HUES48 (cell line): Measurements from ENCODE around the gene NUAK1.

Experiments
- H3K27ac ChIP-seq: one replicate; pipeline ENCODE4 v1.7.0; 2013; ENCODE audit warnings: low read depth, low read length, inconsistent platforms
- H3K27me3 ChIP-seq: 2 replicates; pipeline ENCODE4 v1.6.1; 2013; ENCODE audit warnings: mild to moderate bottlenecking, low read length; ENCODE audit not compliant: control insufficient read depth, insufficient read depth
- H3K36me3 ChIP-seq: 2 replicates; pipeline ENCODE4 v1.6.1; 2013; ENCODE audit warnings: low read length; ENCODE audit not compliant: control insufficient read depth, insufficient read depth
- H3K4me1 ChIP-seq: 2 replicates; pipeline ENCODE4 v1.6.1; 2013; ENCODE audit warnings: mild to moderate bottlenecking, low read length; ENCODE audit not compliant: control insufficient read depth, insufficient read depth
- H3K4me3 ChIP-seq: 2 replicates; pipeline ENCODE4 v1.5.1; 2013; ENCODE audit warnings: mild to moderate bottlenecking, low read depth, low read length
- H3K9ac ChIP-seq: 2 replicates; pipeline ENCODE4 v1.6.1; 2013; ENCODE audit warnings: mild to moderate bottlenecking, low read depth, low read length, moderate library complexity
- H3K9me3 ChIP-seq: 2 replicates; pipeline ENCODE4 v1.6.1; 2013; ENCODE audit warnings: low read length; ENCODE audit not compliant: control insufficient read depth, insufficient read depth

NUAK1 gene

DNA sequence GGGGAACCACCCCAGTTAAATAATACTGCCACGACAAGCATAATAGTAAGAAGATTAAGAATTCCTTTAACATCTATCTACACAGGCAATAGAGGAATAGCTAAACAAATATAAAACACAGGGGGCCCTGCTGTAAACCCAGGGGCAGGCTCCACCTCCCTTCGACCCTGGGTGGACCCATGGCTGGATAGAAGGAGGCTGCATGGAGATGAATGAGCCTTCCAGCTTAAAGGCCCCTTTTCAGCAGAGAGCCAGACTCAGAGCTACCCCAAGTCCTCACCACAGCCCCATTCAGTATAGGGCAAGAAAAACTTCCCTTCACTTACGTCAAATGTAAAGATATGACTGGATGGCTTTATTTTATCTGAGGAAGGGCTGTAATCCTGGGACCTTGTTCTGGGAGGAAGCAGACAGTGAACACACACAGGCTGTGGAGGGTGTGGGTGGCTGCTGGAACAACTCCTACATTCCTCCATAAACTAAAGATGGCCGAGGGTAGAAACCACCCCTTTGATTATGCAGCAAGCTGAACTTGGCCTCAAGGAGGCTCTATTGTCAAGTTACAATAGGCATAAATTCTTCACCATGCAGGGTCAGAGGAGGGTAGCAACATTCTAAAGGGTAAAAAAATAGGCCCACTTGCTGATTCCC lies 30.4 kb downstream of the NUAK1 start:
- H3K4me3 ChIP-seq, result peak overlapping the region; percentile 36; the same call in 1 of the 2 replicates
- no peaks in the 10 kb centered on the region for H3K27me3 ChIP-seq
- no peaks in the 10 kb centered on the region for H3K9me3 ChIP-seq
- H3K36me3 ChIP-seq, result no peaks in the 10 kb centered on the region
- peak overlapping the region; percentile 97 for H3K27ac ChIP-seq
- H3K9ac ChIP-seq, result peak overlapping the region; percentile 39; the same call in 1 of the 2 replicates
- H3K4me1 ChIP-seq, result peaks cover 68% of the 10 kb centered on the region

DNA sequence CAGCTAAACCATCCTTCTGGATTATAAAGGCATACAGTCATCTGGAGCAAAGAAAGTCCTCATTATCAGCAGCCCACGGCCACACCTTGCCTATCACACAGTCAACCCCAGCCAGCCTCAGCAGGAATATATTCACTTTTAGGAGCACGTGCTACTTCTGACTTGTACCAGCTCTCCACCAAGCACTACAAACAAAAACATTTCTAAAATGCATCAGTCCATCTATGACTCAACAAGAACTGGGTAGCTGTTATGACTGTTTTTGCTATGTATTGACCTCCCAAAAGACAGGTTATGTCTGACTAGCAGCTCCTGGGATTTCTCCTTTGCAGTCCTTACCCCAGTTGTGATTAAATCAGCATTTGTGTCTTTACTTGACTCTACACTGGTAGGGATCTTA lies 31.2 kb downstream of the NUAK1 start:
- no peaks in the 10 kb centered on the region for H3K27me3 ChIP-seq
- H3K9me3 ChIP-seq, result no peaks in the 10 kb centered on the region
- peak overlapping the region; percentile 35; the same call in 1 of the 2 replicates for H3K9ac ChIP-seq
- peaks cover 61% of the 10 kb centered on the region for H3K4me1 ChIP-seq
- peak overlapping the region; percentile 97 for H3K27ac ChIP-seq
- 0 out of 2 replicates have a peak, but pooled peaks cover 2% of the 10 kb centered on the region for H3K36me3 ChIP-seq
- no peak overlapping the region for H3K4me3 ChIP-seq

DNA sequence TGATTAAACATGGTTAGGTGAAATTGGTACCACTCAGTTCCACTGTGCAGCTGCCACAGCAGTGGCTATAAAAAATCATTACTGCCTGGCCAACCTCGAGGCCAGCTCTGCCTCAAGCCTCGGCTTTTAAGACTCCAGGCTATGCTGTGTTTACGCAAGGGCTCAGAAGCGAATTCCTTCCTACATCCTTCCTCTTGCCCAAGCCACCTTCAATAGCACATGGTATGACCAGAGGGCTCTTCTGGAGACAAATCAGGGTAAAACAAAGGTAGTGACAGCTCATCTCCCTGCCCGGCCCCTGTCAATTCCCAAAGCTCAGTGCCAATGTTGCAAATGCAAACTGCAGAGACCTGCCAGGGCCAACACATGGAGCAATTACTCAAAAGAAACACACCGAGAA lies 31.9 kb downstream of the NUAK1 start:
- H3K27ac ChIP-seq, result peak overlapping the region; percentile 32
- peaks cover 54% of the 10 kb centered on the region for H3K4me1 ChIP-seq
- H3K9ac ChIP-seq, result no peak overlapping the region
- H3K4me3 ChIP-seq, result no peak overlapping the region
- no peaks in the 10 kb centered on the region for H3K27me3 ChIP-seq
- 0 out of 2 replicates have a peak, but pooled peaks cover 2% of the 10 kb centered on the region for H3K36me3 ChIP-seq
- no peaks in the 10 kb centered on the region for H3K9me3 ChIP-seq

DNA sequence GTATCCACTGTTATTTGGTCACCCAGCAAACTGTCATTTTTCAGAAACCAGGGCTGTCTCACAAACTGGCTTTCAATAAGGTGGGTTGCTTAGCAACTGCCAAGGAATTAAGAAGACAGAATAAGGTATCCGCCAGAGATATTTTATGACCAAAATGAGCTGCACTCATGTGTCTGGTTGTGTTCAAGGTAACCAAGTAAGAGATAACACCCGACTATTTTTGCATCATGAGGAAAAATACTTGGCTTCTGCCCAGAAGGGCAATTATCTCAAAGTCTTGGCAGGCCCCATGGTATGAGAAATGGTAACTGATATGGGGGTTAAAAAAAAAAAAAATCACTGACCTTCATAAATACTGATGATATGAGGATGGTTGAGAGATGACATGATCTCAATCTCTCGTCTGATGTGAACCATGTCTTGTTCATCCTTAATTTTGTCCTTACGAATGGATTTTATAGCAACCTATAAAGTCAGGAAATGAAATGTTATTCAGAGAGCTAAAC lies 32.6 kb downstream of the NUAK1 start:
- Histone ChIP-seq H3K27ac (no peak overlapping the region), H3K9ac (no peak overlapping the region)

DNA sequence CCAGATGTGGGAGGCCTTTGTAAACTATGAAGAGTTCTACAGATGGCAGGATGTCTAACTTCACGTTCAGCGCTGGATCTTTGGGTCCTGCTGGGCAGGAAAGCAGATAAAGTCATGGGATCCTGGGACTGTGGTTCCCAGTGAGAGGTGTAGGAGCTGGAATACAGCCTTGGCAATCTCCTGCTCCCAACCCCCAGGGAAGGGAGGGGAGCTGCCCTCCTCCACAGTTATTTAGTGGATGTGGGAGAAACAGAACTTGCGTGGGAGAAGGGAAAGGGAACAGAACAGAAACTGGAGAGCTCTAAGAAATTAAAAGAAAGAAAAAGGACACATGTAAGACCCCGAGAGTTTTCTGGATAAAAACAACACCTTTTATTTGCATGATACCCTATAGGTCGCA lies 37.0 kb downstream of the NUAK1 start:
- Histone ChIP-seq H3K9ac (no peak overlapping the region), H3K36me3 (peaks cover 2% of the 10 kb centered on the region; the same call in 1 of the 2 replicates)

More for the DNA sequence above, 32.6 kb downstream of the NUAK1 start:
- peaks cover 47% of the 10 kb centered on the region for H3K4me1 ChIP-seq
- 0 out of 2 replicates have a peak, but pooled peaks cover 2% of the 10 kb centered on the region for H3K36me3 ChIP-seq
- no peaks in the 10 kb centered on the region for H3K27me3 ChIP-seq
- H3K4me3 ChIP-seq, result no peak overlapping the region
- H3K9me3 ChIP-seq, result no peaks in the 10 kb centered on the region

DNA sequence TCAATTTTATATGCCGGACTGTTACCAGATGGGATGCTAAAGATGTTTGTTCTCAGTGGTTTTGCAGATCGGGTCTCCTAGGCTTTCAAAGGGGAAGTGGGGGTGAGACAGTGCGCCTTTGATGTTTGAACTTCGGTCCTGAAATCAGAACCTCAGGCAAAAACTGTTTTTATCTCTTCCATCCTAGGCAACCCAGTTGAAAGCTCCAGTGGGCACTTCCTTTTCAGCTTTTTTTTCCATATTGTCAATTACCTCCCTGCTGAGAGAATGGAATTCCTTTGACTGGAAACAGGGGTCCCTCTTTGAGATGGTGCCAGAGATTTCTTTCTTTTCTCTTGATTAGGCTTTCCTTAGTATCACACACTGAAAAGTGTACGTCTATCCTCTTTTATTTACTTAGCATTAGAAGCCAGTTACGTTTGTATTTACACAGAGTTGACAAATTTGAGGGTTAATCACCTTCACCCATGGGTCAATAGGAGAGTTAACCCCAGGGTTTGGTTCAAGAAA lies 40.0 kb downstream of the NUAK1 start:
- no peaks in the 10 kb centered on the region for H3K9me3 ChIP-seq
- peaks cover 2% of the 10 kb centered on the region; the same call in 1 of the 2 replicates for H3K36me3 ChIP-seq
- peaks cover 29% of the 10 kb centered on the region for H3K4me1 ChIP-seq
- H3K9ac ChIP-seq, result no peak overlapping the region
- H3K4me3 ChIP-seq, result no peak overlapping the region
- H3K27ac ChIP-seq, result peak overlapping the region; percentile 56
- no peaks in the 10 kb centered on the region for H3K27me3 ChIP-seq

More for the DNA sequence above, 37.0 kb downstream of the NUAK1 start:
- peaks cover 38% of the 10 kb centered on the region for H3K4me1 ChIP-seq
- no peaks in the 10 kb centered on the region for H3K9me3 ChIP-seq
- H3K27ac ChIP-seq, result no peak overlapping the region
- no peaks in the 10 kb centered on the region for H3K27me3 ChIP-seq
- H3K4me3 ChIP-seq, result no peak overlapping the region

DNA sequence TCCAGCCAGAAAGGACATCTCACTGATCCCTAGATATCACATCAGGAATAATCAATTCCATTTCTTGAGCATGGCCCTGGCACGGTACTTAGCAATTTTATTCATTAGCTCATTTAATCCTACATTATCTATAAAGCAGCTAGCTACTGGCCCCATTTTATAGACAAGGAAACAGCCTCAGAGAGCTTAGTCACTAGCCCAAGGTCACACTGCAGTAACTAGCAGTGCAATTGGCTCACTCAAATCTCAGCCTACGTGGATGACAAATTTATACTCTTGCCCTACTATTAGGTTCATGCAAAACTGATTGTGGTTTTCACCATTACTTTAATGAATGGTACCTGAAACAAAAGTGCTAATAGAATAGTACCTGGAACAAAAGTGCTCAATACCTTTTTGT lies 41.7 kb downstream of the NUAK1 start:
- Histone ChIP-seq H3K36me3 (peaks cover 4% of the 10 kb centered on the region), H3K27me3 (no peaks in the 10 kb centered on the region), H3K4me1 (peaks cover 29% of the 10 kb centered on the region), H3K4me3 (no peak overlapping the region), H3K27ac (no peak overlapping the region), H3K9ac (no peak overlapping the region), H3K9me3 (no peaks in the 10 kb centered on the region)

DNA sequence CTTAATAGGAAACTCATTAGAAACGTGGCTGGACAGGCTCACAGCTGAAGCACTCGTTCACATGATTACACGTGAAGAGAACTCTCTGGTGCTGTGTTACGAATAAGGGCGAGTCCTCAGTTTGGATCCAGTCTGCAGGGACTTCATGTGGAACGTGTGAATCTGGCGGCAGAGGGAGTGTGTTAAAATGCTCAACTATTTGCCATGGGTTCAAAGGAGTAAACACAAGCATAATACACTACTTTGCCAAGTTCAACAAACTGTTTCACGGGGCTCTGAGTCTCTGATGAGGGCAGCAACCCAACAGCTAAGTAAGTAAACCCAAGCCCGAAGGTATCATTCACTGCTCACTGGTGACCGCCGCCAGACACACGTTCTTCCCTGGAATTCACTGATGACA lies 42.4 kb downstream of the NUAK1 start:
- H3K36me3 ChIP-seq, result peaks cover 4% of the 10 kb centered on the region
- no peak overlapping the region for H3K27ac ChIP-seq
- H3K4me3 ChIP-seq, result no peak overlapping the region
- no peaks in the 10 kb centered on the region for H3K9me3 ChIP-seq
- H3K4me1 ChIP-seq, result peaks cover 29% of the 10 kb centered on the region
- no peaks in the 10 kb centered on the region for H3K27me3 ChIP-seq
- H3K9ac ChIP-seq, result no peak overlapping the region

DNA sequence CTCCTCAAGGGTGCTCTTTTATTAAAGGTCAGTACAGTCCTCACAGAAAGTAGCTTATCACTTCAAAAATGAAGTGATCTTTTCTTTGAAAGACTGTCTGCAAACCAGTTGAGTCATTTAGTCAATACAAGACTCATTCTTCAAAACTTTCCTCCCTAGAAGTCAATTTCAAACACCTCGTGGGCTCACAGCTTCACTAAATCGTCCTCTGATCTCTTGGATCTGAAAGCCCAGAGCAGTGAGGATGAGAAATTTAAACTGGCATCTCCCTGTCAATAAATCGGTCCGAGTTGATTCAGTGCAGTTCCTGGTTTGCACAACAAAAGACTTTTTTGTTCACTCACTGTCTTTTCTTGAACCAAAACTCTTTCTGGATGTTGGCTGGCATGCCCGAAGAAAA lies 44.5 kb downstream of the NUAK1 start:
- Histone ChIP-seq H3K27me3 (no peaks in the 10 kb centered on the region), H3K27ac (no peak overlapping the region), H3K9ac (no peak overlapping the region), H3K36me3 (peaks cover 4% of the 10 kb centered on the region; the same call in 1 of the 2 replicates), H3K4me1 (peaks cover 27% of the 10 kb centered on the region), H3K9me3 (no peaks in the 10 kb centered on the region), H3K4me3 (no peak overlapping the region)

DNA sequence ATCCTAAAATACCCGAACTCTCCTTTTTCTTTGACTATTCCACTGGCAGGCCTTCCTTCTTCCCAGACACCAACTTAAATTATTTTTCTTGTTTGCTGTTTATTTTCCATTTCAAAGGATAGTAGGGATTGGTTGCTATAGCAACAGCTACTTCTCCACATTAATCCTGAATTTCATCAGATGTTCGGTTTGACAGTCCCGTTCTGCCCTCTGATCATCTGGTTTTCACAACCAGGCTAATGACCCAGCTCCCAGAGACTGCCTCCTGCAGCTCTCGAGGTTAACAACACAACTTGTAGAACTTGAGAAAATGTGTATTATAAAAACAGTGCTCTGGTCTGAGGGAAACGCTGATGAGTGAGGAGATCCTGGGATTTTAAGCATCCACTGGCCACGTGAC lies 45.5 kb downstream of the NUAK1 start:
- no peak overlapping the region for H3K27ac ChIP-seq
- peaks cover 4% of the 10 kb centered on the region; the same call in 1 of the 2 replicates for H3K36me3 ChIP-seq
- H3K4me3 ChIP-seq, result no peak overlapping the region
- H3K27me3 ChIP-seq, result no peaks in the 10 kb centered on the region
- H3K9ac ChIP-seq, result no peak overlapping the region
- peaks cover 16% of the 10 kb centered on the region for H3K4me1 ChIP-seq
- H3K9me3 ChIP-seq, result no peaks in the 10 kb centered on the region

DNA sequence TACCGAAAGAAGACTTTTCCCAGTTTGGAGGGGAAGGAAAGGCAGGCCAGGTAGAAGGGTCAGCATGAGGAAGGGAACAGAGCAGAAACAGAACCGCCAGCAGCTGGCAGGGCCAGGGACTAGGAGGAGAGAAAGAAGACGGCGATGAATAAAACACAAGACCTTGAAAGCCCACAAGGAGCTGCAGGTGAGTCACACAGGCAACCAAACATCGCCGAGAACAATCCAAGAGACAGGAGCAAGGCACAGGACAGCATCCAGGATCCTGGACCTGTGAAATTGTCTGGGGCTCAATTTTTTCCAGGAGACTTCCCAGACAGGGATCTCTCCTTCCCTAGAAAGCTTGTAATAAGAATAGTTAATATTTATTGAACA lies 47.3 kb downstream of the NUAK1 start:
- no peak overlapping the region for H3K27ac ChIP-seq

More for the DNA sequence above, 47.3 kb downstream of the NUAK1 start:
- no peak overlapping the region for H3K9ac ChIP-seq
- no peaks in the 10 kb centered on the region for H3K9me3 ChIP-seq
- H3K27me3 ChIP-seq, result no peaks in the 10 kb centered on the region
- H3K4me3 ChIP-seq, result no peak overlapping the region
- H3K4me1 ChIP-seq, result no peaks in the 10 kb centered on the region
- peaks cover 7% of the 10 kb centered on the region; the same call in 1 of the 2 replicates for H3K36me3 ChIP-seq
